ENCODE measurements around the gene CYP19A1. TPM values are rescaled to one million over a fixed set of nuclear protein-coding genes. Genes with fewer than 3 reads are reported as not detected.

CYP19A1 gene
- polyA plus RNA-seq, 1 of the 3 experiments (the other 2 are of a cell fraction), result 0.03 TPM

DNA sequence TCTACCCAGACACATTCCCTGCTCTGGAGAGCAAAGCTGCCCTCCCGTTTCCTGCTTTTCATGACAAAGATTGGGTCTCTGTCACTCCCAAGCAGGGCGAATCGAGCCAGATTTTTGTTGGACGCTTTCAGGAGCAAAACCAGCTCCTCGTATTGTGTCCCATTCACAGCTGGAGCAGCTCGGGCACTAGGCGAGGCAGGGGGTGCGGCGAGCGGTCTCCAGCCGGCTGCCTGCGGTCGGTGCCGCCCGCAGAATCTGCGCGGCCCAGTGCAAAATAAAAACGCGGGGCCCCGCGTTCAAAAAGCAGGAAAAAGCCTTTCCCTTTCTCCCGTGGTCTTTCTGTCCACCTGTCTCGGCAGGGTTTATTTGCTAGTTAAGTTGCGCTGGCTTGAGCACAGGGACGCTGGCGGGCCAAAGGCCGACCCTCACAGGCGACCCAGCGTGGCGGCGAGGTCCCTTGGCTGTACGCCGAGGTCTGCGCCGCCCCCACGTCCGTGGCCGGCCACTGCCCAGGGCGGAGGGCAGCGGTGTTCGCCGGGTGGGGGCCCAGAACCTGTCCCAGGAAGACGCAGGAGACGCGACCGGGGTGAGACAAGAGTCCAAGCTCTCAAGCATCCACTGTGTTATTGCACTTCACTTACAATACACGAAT lies 71.2 kb downstream of the CYP19A1 start:
- no peak overlapping the region for H3K27ac ChIP-seq (ENCODE audit: low read depth in 2 of 2, low read length in 1 of 2)
- peak; percentile 46 for DNase-seq
- no peaks in the 10 kb centered on the region for H4K20me1 ChIP-seq (ENCODE audit: insufficient read depth)
- H3K4me1 ChIP-seq (ENCODE audit: control insufficient read depth in 1 of 2, insufficient read depth in 2 of 2, low read depth in 1 of 2, low read length in 1 of 2), result peaks cover 0 to 5% of the 10 kb centered on the region in 2 experiments; a peak in 1 of 4 replicates
- peaks cover 25% of the 10 kb centered on the region; the same call in 1 of the 2 replicates for H3K27me3 ChIP-seq (ENCODE audit: insufficient read depth)
- TF ChIP-seq MXI1 (IDR thresholded peaks at IDR 0.05; ENCODE audit: low read depth, low read length) (no peak), NRF1 (IDR thresholded peaks at IDR 0.05; ENCODE audit: low read depth, low read length) (no peak), SIN3A (IDR thresholded peaks at IDR 0.05; ENCODE audit: borderline replicate concordance, low read depth, low read length) (no peak), EZH2phosphoT487 (IDR thresholded peaks at IDR 0.05; ENCODE audit: borderline replicate concordance, low read depth) (no peak), FOSL2 (IDR thresholded peaks at IDR 0.05; ENCODE audit: borderline replicate concordance, low read depth) (no peak), FOXM1 (IDR thresholded peaks at IDR 0.05; ENCODE audit: low read depth) (no peak), ELF1 (IDR thresholded peaks at IDR 0.05) (no peak), YY1 (IDR thresholded peaks at IDR 0.05; ENCODE audit: low read depth) (no peak), TAF1 (IDR thresholded peaks at IDR 0.05; ENCODE audit: borderline replicate concordance, low read depth, low read length) (no peak), SMC3 (IDR thresholded peaks at IDR 0.05; ENCODE audit: low read depth, low read length) (no peak), GABPA (IDR thresholded peaks at IDR 0.05; ENCODE audit: low read depth) (no peak), RXRA (IDR thresholded peaks at IDR 0.05; ENCODE audit: borderline replicate concordance, low read depth) (no peak), POLR2AphosphoS5 (IDR thresholded peaks at IDR 0.05; ENCODE audit: low read depth, low read length) (no peak)
- TF ChIP-seq, protein P1, sequence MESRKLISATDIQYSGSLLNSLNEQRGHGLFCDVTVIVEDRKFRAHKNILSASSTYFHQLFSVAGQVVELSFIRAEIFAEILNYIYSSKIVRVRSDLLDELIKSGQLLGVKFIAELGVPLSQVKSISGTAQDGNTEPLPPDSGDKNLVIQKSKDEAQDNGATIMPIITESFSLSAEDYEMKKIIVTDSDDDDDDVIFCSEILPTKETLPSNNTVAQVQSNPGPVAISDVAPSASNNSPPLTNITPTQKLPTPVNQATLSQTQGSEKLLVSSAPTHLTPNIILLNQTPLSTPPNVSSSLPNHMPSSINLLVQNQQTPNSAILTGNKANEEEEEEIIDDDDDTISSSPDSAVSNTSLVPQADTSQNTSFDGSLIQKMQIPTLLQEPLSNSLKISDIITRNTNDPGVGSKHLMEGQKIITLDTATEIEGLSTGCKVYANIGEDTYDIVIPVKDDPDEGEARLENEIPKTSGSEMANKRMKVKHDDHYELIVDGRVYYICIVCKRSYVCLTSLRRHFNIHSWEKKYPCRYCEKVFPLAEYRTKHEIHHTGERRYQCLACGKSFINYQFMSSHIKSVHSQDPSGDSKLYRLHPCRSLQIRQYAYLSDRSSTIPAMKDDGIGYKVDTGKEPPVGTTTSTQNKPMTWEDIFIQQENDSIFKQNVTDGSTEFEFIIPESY (IDR thresholded peaks at IDR 0.05; ENCODE audit: borderline replicate concordance, low read depth), result no peak
- TF ChIP-seq, protein P2, sequence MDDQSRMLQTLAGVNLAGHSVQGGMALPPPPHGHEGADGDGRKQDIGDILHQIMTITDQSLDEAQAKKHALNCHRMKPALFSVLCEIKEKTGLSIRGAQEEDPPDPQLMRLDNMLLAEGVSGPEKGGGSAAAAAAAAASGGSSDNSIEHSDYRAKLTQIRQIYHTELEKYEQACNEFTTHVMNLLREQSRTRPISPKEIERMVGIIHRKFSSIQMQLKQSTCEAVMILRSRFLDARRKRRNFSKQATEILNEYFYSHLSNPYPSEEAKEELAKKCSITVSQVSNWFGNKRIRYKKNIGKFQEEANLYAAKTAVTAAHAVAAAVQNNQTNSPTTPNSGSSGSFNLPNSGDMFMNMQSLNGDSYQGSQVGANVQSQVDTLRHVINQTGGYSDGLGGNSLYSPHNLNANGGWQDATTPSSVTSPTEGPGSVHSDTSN (IDR thresholded peaks at IDR 0.05), result no peak
- TF ChIP-seq, protein P3, sequence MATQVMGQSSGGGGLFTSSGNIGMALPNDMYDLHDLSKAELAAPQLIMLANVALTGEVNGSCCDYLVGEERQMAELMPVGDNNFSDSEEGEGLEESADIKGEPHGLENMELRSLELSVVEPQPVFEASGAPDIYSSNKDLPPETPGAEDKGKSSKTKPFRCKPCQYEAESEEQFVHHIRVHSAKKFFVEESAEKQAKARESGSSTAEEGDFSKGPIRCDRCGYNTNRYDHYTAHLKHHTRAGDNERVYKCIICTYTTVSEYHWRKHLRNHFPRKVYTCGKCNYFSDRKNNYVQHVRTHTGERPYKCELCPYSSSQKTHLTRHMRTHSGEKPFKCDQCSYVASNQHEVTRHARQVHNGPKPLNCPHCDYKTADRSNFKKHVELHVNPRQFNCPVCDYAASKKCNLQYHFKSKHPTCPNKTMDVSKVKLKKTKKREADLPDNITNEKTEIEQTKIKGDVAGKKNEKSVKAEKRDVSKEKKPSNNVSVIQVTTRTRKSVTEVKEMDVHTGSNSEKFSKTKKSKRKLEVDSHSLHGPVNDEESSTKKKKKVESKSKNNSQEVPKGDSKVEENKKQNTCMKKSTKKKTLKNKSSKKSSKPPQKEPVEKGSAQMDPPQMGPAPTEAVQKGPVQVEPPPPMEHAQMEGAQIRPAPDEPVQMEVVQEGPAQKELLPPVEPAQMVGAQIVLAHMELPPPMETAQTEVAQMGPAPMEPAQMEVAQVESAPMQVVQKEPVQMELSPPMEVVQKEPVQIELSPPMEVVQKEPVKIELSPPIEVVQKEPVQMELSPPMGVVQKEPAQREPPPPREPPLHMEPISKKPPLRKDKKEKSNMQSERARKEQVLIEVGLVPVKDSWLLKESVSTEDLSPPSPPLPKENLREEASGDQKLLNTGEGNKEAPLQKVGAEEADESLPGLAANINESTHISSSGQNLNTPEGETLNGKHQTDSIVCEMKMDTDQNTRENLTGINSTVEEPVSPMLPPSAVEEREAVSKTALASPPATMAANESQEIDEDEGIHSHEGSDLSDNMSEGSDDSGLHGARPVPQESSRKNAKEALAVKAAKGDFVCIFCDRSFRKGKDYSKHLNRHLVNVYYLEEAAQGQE (IDR thresholded peaks at IDR 0.05; ENCODE audit: low read depth, low read length), result no peak
- TF ChIP-seq, protein P4, sequence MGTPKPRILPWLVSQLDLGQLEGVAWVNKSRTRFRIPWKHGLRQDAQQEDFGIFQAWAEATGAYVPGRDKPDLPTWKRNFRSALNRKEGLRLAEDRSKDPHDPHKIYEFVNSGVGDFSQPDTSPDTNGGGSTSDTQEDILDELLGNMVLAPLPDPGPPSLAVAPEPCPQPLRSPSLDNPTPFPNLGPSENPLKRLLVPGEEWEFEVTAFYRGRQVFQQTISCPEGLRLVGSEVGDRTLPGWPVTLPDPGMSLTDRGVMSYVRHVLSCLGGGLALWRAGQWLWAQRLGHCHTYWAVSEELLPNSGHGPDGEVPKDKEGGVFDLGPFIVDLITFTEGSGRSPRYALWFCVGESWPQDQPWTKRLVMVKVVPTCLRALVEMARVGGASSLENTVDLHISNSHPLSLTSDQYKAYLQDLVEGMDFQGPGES (IDR thresholded peaks at IDR 0.05; ENCODE audit: low read depth, low read length), result no peak
- no peaks in the 10 kb centered on the region for H3K79me2 ChIP-seq (ENCODE audit: insufficient read depth)
- no peaks in the 10 kb centered on the region for H3K9me2 ChIP-seq
- H3K36me3 ChIP-seq (replicated peaks in 1 of 2; ENCODE audit: control insufficient read depth in 1 of 2, insufficient read depth in 2 of 2, low read length in 1 of 2), result no peaks in the 10 kb centered on the region
- ChIA-PET CTCF (interaction anchor here (0.6 to 1.8 kb wide), 6 partner anchors 14 to 340 kb away, joined by 3 to 10 read pairs (median 4); no protein-coding TSS in a partner anchor), POLR2A (no interaction called here)
- H3F3A ChIP-seq (replicated peaks; ENCODE audit: insufficient read depth), result no peaks in the 10 kb centered on the region
- 27% methylated on average over 23 of the region's 47 CpGs for WGBS (ENCODE audit: low lambda C conversion rate)
- H3K4me3 ChIP-seq (ENCODE audit: low read depth in 2 of 2, low read length in 1 of 2), result peak overlapping the region; percentile 14 to 47; a peak in 2 of 4 replicates
- H3K9me3 ChIP-seq, result no peaks in the 10 kb centered on the region
- peak overlapping the region; percentile 57; the same call in 1 of the 2 replicates for H3K4me2 ChIP-seq
- no peak overlapping the region for H3K9ac ChIP-seq
- H2AFZ ChIP-seq (ENCODE audit: low read depth), result no peak overlapping the region

Data from SK-N-SH (cell line).